Measurements from ENCODE around the gene DRD1.

DRD1 gene

GRCh38 chr5:175467983-175468690 lies 24.2 kb upstream of the DRD1 start:
- H3K36me3 ChIP-seq (ENCODE audit: control insufficient read depth in 1 of 2, insufficient read depth in 2 of 2, low read length in 2 of 2), result no peaks in the 10 kb centered on the region
- H3K4me1 ChIP-seq (ENCODE audit: control insufficient read depth in 1 of 2, insufficient read depth in 2 of 2, low read length in 2 of 2), result peaks cover 0 to 3% of the 10 kb centered on the region in 2 donors
- H3K27me3 ChIP-seq (ENCODE audit: low read depth, low read length), result no peaks in the 10 kb centered on the region
- H3K9me3 ChIP-seq (ENCODE audit: control insufficient read depth in 1 of 2, low read length in 2 of 2), result no peaks in the 10 kb centered on the region
- H3K27ac ChIP-seq (ENCODE audit: low read length), result no peak overlapping the region
- H3K4me3 ChIP-seq (ENCODE audit: low read depth in 1 of 2, low read length in 2 of 2), result no peak overlapping the region

- Histone ChIP-seq H3K4me1 (ENCODE audit: control insufficient read depth in 1 of 2, insufficient read depth in 2 of 2, low read length in 2 of 2) (peaks cover 0 to 3% of the 10 kb centered on the region in 2 donors), H3K27ac (ENCODE audit: low read length) (no peak overlapping the region), H3K27me3 (ENCODE audit: low read depth, low read length) (no peaks in the 10 kb centered on the region), H3K36me3 (ENCODE audit: control insufficient read depth in 1 of 2, insufficient read depth in 2 of 2, low read length in 2 of 2) (no peaks in the 10 kb centered on the region), H3K4me3 (ENCODE audit: low read depth in 1 of 2, low read length in 2 of 2) (no peak overlapping the region), H3K9me3 (ENCODE audit: control insufficient read depth in 1 of 2, low read length in 2 of 2) (peaks cover 0 to 6% of the 10 kb centered on the region in 2 donors)
These were observed 22.8 kb upstream of the DRD1 start for GRCh38 chr5:175466700-175467318.

GRCh38 chr5:175465282-175465681 lies 21.3 kb upstream of the DRD1 start:
- Histone ChIP-seq H3K9me3 (ENCODE audit: control insufficient read depth in 1 of 2, low read length in 2 of 2) (peaks cover 0 to 6% of the 10 kb centered on the region in 2 donors), H3K27me3 (ENCODE audit: low read depth, low read length) (no peaks in the 10 kb centered on the region), H3K4me3 (ENCODE audit: low read depth in 1 of 2, low read length in 2 of 2) (no peak overlapping the region), H3K27ac (ENCODE audit: low read length) (no peak overlapping the region), H3K36me3 (ENCODE audit: control insufficient read depth in 1 of 2, insufficient read depth in 2 of 2, low read length in 2 of 2) (no peaks in the 10 kb centered on the region), H3K4me1 (ENCODE audit: control insufficient read depth in 1 of 2, insufficient read depth in 2 of 2, low read length in 2 of 2) (no peaks in the 10 kb centered on the region)

GRCh38 chr5:175464942-175465233 lies 20.9 kb upstream of the DRD1 start:
- H3K27ac ChIP-seq (ENCODE audit: low read length), result no peak overlapping the region
- peaks cover 0 to 6% of the 10 kb centered on the region in 2 donors for H3K9me3 ChIP-seq (ENCODE audit: control insufficient read depth in 1 of 2, low read length in 2 of 2)
- H3K27me3 ChIP-seq (ENCODE audit: low read depth, low read length), result no peaks in the 10 kb centered on the region
- H3K4me1 ChIP-seq (ENCODE audit: control insufficient read depth in 1 of 2, insufficient read depth in 2 of 2, low read length in 2 of 2), result no peaks in the 10 kb centered on the region
- H3K36me3 ChIP-seq (ENCODE audit: control insufficient read depth in 1 of 2, insufficient read depth in 2 of 2, low read length in 2 of 2), result no peaks in the 10 kb centered on the region
- no peak overlapping the region for H3K4me3 ChIP-seq (ENCODE audit: low read depth in 1 of 2, low read length in 2 of 2)

GRCh38 chr5:175464074-175464941 lies 20.3 kb upstream of the DRD1 start:
- Histone ChIP-seq H3K27me3 (ENCODE audit: low read depth, low read length) (no peaks in the 10 kb centered on the region), H3K4me3 (ENCODE audit: low read depth in 1 of 2, low read length in 2 of 2) (no peak overlapping the region), H3K4me1 (ENCODE audit: control insufficient read depth in 1 of 2, insufficient read depth in 2 of 2, low read length in 2 of 2) (no peaks in the 10 kb centered on the region), H3K36me3 (ENCODE audit: control insufficient read depth in 1 of 2, insufficient read depth in 2 of 2, low read length in 2 of 2) (no peaks in the 10 kb centered on the region), H3K9me3 (ENCODE audit: control insufficient read depth in 1 of 2, low read length in 2 of 2) (peaks cover 0 to 6% of the 10 kb centered on the region in 2 donors), H3K27ac (ENCODE audit: low read length) (no peak overlapping the region)

GRCh38 chr5:175463641-175464040 lies 19.7 kb upstream of the DRD1 start:
- H3K27me3 ChIP-seq (ENCODE audit: low read depth, low read length), result no peaks in the 10 kb centered on the region

GRCh38 chr5:175461370-175461769 lies 17.4 kb upstream of the DRD1 start:
- Histone ChIP-seq H3K27ac (ENCODE audit: low read length) (no peak overlapping the region), H3K9me3 (ENCODE audit: control insufficient read depth in 1 of 2, low read length in 2 of 2) (peaks cover 0 to 6% of the 10 kb centered on the region in 2 donors), H3K36me3 (ENCODE audit: control insufficient read depth in 1 of 2, insufficient read depth in 2 of 2, low read length in 2 of 2) (no peaks in the 10 kb centered on the region)

More at GRCh38 chr5:175463641-175464040, 19.7 kb upstream of the DRD1 start:
- Histone ChIP-seq H3K4me1 (ENCODE audit: control insufficient read depth in 1 of 2, insufficient read depth in 2 of 2, low read length in 2 of 2) (no peaks in the 10 kb centered on the region), H3K9me3 (ENCODE audit: control insufficient read depth in 1 of 2, low read length in 2 of 2) (peaks cover 0 to 6% of the 10 kb centered on the region in 2 donors), H3K36me3 (ENCODE audit: control insufficient read depth in 1 of 2, insufficient read depth in 2 of 2, low read length in 2 of 2) (no peaks in the 10 kb centered on the region), H3K4me3 (ENCODE audit: low read depth in 1 of 2, low read length in 2 of 2) (no peak overlapping the region), H3K27ac (ENCODE audit: low read length) (no peak overlapping the region)

GRCh38 chr5:175460552-175460951 lies 16.6 kb upstream of the DRD1 start:
- Histone ChIP-seq H3K27ac (ENCODE audit: low read length) (no peak overlapping the region), H3K4me3 (ENCODE audit: low read depth in 1 of 2, low read length in 2 of 2) (no peak overlapping the region), H3K36me3 (ENCODE audit: control insufficient read depth in 1 of 2, insufficient read depth in 2 of 2, low read length in 2 of 2) (no peaks in the 10 kb centered on the region), H3K4me1 (ENCODE audit: control insufficient read depth in 1 of 2, insufficient read depth in 2 of 2, low read length in 2 of 2) (no peaks in the 10 kb centered on the region), H3K27me3 (ENCODE audit: low read depth, low read length) (no peaks in the 10 kb centered on the region), H3K9me3 (ENCODE audit: control insufficient read depth in 1 of 2, low read length in 2 of 2) (peaks cover 0 to 6% of the 10 kb centered on the region in 2 donors)

More at GRCh38 chr5:175461370-175461769, 17.4 kb upstream of the DRD1 start:
- H3K4me1 ChIP-seq (ENCODE audit: control insufficient read depth in 1 of 2, insufficient read depth in 2 of 2, low read length in 2 of 2), result no peaks in the 10 kb centered on the region
- no peak overlapping the region for H3K4me3 ChIP-seq (ENCODE audit: low read depth in 1 of 2, low read length in 2 of 2)
- H3K27me3 ChIP-seq (ENCODE audit: low read depth, low read length), result no peaks in the 10 kb centered on the region

- Histone ChIP-seq H3K27ac (ENCODE audit: low read length) (no peak overlapping the region), H3K27me3 (ENCODE audit: low read depth, low read length) (no peaks in the 10 kb centered on the region), H3K4me3 (ENCODE audit: low read depth in 1 of 2, low read length in 2 of 2) (no peak overlapping the region), H3K4me1 (ENCODE audit: control insufficient read depth in 1 of 2, insufficient read depth in 2 of 2, low read length in 2 of 2) (no peaks in the 10 kb centered on the region), H3K9me3 (ENCODE audit: control insufficient read depth in 1 of 2, low read length in 2 of 2) (peaks cover 0 to 6% of the 10 kb centered on the region in 2 donors), H3K36me3 (ENCODE audit: control insufficient read depth in 1 of 2, insufficient read depth in 2 of 2, low read length in 2 of 2) (no peaks in the 10 kb centered on the region)
These were observed 16.1 kb upstream of the DRD1 start for GRCh38 chr5:175460126-175460525.

- Histone ChIP-seq H3K4me3 (ENCODE audit: low read depth in 1 of 2, low read length in 2 of 2) (no peak overlapping the region), H3K27ac (ENCODE audit: low read length) (no peak overlapping the region), H3K4me1 (ENCODE audit: control insufficient read depth in 1 of 2, insufficient read depth in 2 of 2, low read length in 2 of 2) (no peaks in the 10 kb centered on the region), H3K27me3 (ENCODE audit: low read depth, low read length) (no peaks in the 10 kb centered on the region), H3K36me3 (ENCODE audit: control insufficient read depth in 1 of 2, insufficient read depth in 2 of 2, low read length in 2 of 2) (no peaks in the 10 kb centered on the region), H3K9me3 (ENCODE audit: control insufficient read depth in 1 of 2, low read length in 2 of 2) (peaks cover 0 to 6% of the 10 kb centered on the region in 2 donors)
These were observed 13.5 kb upstream of the DRD1 start for GRCh38 chr5:175457466-175457865.

GRCh38 chr5:175456105-175456742 lies 12.2 kb upstream of the DRD1 start:
- Histone ChIP-seq H3K4me3 (ENCODE audit: low read depth in 1 of 2, low read length in 2 of 2) (no peak overlapping the region), H3K9me3 (ENCODE audit: control insufficient read depth in 1 of 2, low read length in 2 of 2) (no peaks in the 10 kb centered on the region), H3K27me3 (ENCODE audit: low read depth, low read length) (no peaks in the 10 kb centered on the region), H3K27ac (ENCODE audit: low read length) (no peak overlapping the region), H3K36me3 (ENCODE audit: control insufficient read depth in 1 of 2, insufficient read depth in 2 of 2, low read length in 2 of 2) (no peaks in the 10 kb centered on the region), H3K4me1 (ENCODE audit: control insufficient read depth in 1 of 2, insufficient read depth in 2 of 2, low read length in 2 of 2) (no peaks in the 10 kb centered on the region)
